Natural killer cell (primary cell): ENCODE data around the gene REX1BD. TPM values are rescaled to one million over a fixed set of nuclear protein-coding genes. Genes with fewer than 3 reads are reported as not detected.

ENCODE experiments used
- ATAC-seq, 3 donors: fragments of 150-1000 bp in 2 of 3; fragments of 200-7000 bp in 1 of 3; cut with Tn5 transposase; 1 replicate in 1 of 3; 2 replicates in 2 of 3; pipeline ENCODE4 v1.10.0; 2021; ENCODE audit warnings: mild to moderate bottlenecking in 2 of 3, moderate library complexity in 2 of 3
- DNase-seq, 2 donors: peaks; one replicate each; pipeline versions ENCODE4 v3.0.0 to v3.0.0-alpha.2; 2013 to 2021; ENCODE audit warnings: mixed read lengths in 1 of 2
- H3K27ac ChIP-seq: one replicate; pipeline ENCODE4 v1.5.1; 2013; ENCODE audit warnings: mild to moderate bottlenecking, low read length
- H3K27me3 ChIP-seq: one replicate; pipeline ENCODE4 v1.6.1; 2013; ENCODE audit warnings: low read length; ENCODE audit not compliant: control insufficient read depth, insufficient read depth
- H3K36me3 ChIP-seq: one replicate; pipeline ENCODE4 v1.6.1; 2013; ENCODE audit warnings: low read length; ENCODE audit not compliant: control insufficient read depth, insufficient read depth
- H3K4me1 ChIP-seq: one replicate; pipeline ENCODE4 v1.6.1; 2013; ENCODE audit warnings: low read length; ENCODE audit not compliant: control insufficient read depth, insufficient read depth
- H3K4me3 ChIP-seq: one replicate; pipeline ENCODE4 v1.5.1; 2013; ENCODE audit warnings: low read length
- H3K9me3 ChIP-seq: one replicate; pipeline ENCODE4 v1.6.1; 2013; ENCODE audit warnings: low read length; ENCODE audit not compliant: control insufficient read depth, insufficient read depth
- H3K27ac Mint-ChIP-seq, 2 donors: one replicate each; pipeline ENCODE4 v1.8.0; 2022; ENCODE audit warnings: mild to moderate bottlenecking in 2 of 2, mixed read lengths in 2 of 2, moderate library complexity in 1 of 2
- H3K27me3 Mint-ChIP-seq, 2 donors: one replicate each; pipeline ENCODE4 v1.8.0; 2022; ENCODE audit warnings: low read depth in 2 of 2, mixed read lengths in 2 of 2
- H3K36me3 Mint-ChIP-seq: one replicate; pipeline ENCODE4 v1.8.0; 2022; ENCODE audit warnings: mixed read lengths
- H3K4me1 Mint-ChIP-seq, 2 donors: one replicate each; pipeline ENCODE4 v1.8.0; 2022; ENCODE audit warnings: mixed read lengths in 2 of 2
- H3K4me3 Mint-ChIP-seq: one replicate; pipeline ENCODE4 v1.8.0; 2022; ENCODE audit warnings: mild to moderate bottlenecking, moderate library complexity, mixed read lengths
- H3K9me3 Mint-ChIP-seq, 2 donors: one replicate each; pipeline ENCODE4 v1.8.0; 2022; ENCODE audit warnings: mixed read lengths in 2 of 2
- CTCF ChIP-seq: fragments of 200-600 bp; IDR thresholded peaks from one replicate; pipeline ENCODE4 v1.8.0; 2022; ENCODE audit warnings: antibody characterized with exemption
- WGBS: methylation state at CpG from one replicate; pipeline ENCODE4 v1.1.7; 2013; ENCODE audit warnings: missing lambda C conversion rate; ENCODE audit not compliant: insufficient coverage; 5-methylcytosine and 5-hydroxymethylcytosine counted together
- intact Hi-C: fragments of 100-400 bp; cut with micrococcal nuclease; formaldehyde crosslinking; loops from one replicate; pipeline ENCODE4 v1.14.2; 2022
- total RNA-seq, 4 donors: library from RNA; stranded (reverse); fragments of 120-200 nt in 1 of 4; gene quantifications; one replicate each; pipeline versions ENCODE4 v1.2.3 to v1.2.4, GENCODE V29; 2013 to 2022

REX1BD gene
- total RNA-seq, 3 donors from 2014 or later (not counting 1 experiment from before 2014, with no cell fraction given) = 80.6 to 86.9 (median 85.3) TPM

GRCh38 chr19:18558604-18559003 is 30.0 kb upstream of the REX1BD start:
- Mint-ChIP-seq H3K27me3 (no peaks in the 10 kb centered on the region), H3K36me3 (no peaks in the 10 kb centered on the region), H3K4me3 (peak overlapping the region; percentile 88), H3K27ac (peak overlapping the region; percentile 83 to 91), H3K4me1 (peaks cover 8 to 21% of the 10 kb centered on the region in 2 donors), H3K9me3 (no peaks in the 10 kb centered on the region)
- Histone ChIP-seq H3K27ac (peak overlapping the region; percentile 98), H3K9me3 (no peaks in the 10 kb centered on the region), H3K4me3 (peak overlapping the region; percentile 94), H3K27me3 (no peaks in the 10 kb centered on the region), H3K36me3 (peaks cover 14% of the 10 kb centered on the region), H3K4me1 (peaks cover 21% of the 10 kb centered on the region)
- WGBS = 67% methylated on average over 3 of the region's 3 CpGs
- TF ChIP-seq CTCF = no peak
- ATAC-seq = no peak
- intact Hi-C loops = no loop called here
- DNase-seq = peak in 1 of 2 donors; percentile 37

GRCh38 chr19:18559685-18560084 is 28.9 kb upstream of the REX1BD start:
- DNase-seq (no peak), ATAC-seq (no peak)
- Histone ChIP-seq H3K4me3 (no peak overlapping the region), H3K27me3 (no peaks in the 10 kb centered on the region), H3K9me3 (no peaks in the 10 kb centered on the region), H3K4me1 (peaks cover 21% of the 10 kb centered on the region), H3K36me3 (peaks cover 23% of the 10 kb centered on the region), H3K27ac (peak overlapping the region; percentile 42)
- WGBS = 63% methylated on average over 5 of the region's 5 CpGs
- Mint-ChIP-seq H3K27me3 (no peaks in the 10 kb centered on the region), H3K36me3 (no peaks in the 10 kb centered on the region), H3K4me1 (peaks cover 8 to 21% of the 10 kb centered on the region in 2 donors), H3K4me3 (peak overlapping the region; percentile 88), H3K27ac (peak overlapping the region; percentile 83 to 91), H3K9me3 (no peaks in the 10 kb centered on the region)
- TF ChIP-seq CTCF = no peak
- intact Hi-C loops = no loop called here

- 97% methylated on average over 14 of the region's 14 CpGs for WGBS
- Mint-ChIP-seq H3K27ac (no peak overlapping the region), H3K4me3 (no peak overlapping the region), H3K27me3 (no peaks in the 10 kb centered on the region), H3K4me1 (peaks cover 8 to 21% of the 10 kb centered on the region in 2 donors), H3K36me3 (no peaks in the 10 kb centered on the region), H3K9me3 (no peaks in the 10 kb centered on the region)
- Histone ChIP-seq H3K4me3 (no peak overlapping the region), H3K9me3 (no peaks in the 10 kb centered on the region), H3K27ac (no peak overlapping the region), H3K36me3 (peaks cover 44% of the 10 kb centered on the region), H3K27me3 (no peaks in the 10 kb centered on the region), H3K4me1 (peaks cover 18% of the 10 kb centered on the region)
- ATAC-seq (no peak), DNase-seq (no peak)
- intact Hi-C loops = no loop called here
- TF ChIP-seq CTCF = no peak
Measured at GRCh38 chr19:18562086-18562485, 26.5 kb upstream of the REX1BD start.

GRCh38 chr19:18566953-18567352 is 21.6 kb upstream of the REX1BD start:
- no peak for DNase-seq
- no peak overlapping the region for H3K4me3 Mint-ChIP-seq
- no peaks in the 10 kb centered on the region for H3K36me3 Mint-ChIP-seq
- no peaks in the 10 kb centered on the region for H3K27me3 Mint-ChIP-seq
- no peak overlapping the region for H3K27ac Mint-ChIP-seq
- Histone ChIP-seq H3K4me3 (no peak overlapping the region), H3K4me1 (peaks cover 9% of the 10 kb centered on the region), H3K27me3 (no peaks in the 10 kb centered on the region), H3K27ac (no peak overlapping the region), H3K9me3 (no peaks in the 10 kb centered on the region), H3K36me3 (peaks cover 62% of the 10 kb centered on the region)
- H3K4me1 Mint-ChIP-seq = peaks cover 9% of the 10 kb centered on the region in 2 donors
- 98% methylated on average over 8 of the region's 8 CpGs for WGBS
- intact Hi-C loops = no loop called here
- TF ChIP-seq CTCF = no peak
- no peaks in the 10 kb centered on the region for H3K9me3 Mint-ChIP-seq
- ATAC-seq = no peak
